ENCODE results near the gene SPPL3.

DNA sequence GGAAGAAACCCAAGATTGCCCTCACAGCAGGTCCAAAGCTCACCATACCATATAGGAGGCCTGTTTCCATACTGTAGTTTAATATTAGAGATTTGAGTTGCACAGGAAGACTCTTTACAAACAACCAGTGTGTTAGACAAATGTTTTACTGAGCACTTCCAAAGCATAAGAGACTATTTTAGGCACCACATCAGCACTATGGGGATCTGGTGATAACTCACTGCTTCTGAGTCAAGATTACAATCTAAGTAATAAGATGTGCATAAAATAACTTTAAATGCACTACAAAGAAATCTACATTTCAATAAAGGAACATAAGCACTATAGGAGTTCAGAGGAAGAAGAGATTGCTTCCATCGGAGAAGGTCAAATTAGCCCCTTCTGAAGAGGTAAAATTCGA lies 71.4 kb downstream of the SPPL3 start:
- no peak for TF ChIP-seq RAD21 (IDR thresholded peaks at IDR 0.05)
- TF ChIP-seq, protein P1, sequence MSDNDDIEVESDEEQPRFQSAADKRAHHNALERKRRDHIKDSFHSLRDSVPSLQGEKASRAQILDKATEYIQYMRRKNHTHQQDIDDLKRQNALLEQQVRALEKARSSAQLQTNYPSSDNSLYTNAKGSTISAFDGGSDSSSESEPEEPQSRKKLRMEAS (IDR thresholded peaks at IDR 0.05), result no peak
- TF ChIP-seq, protein P2, sequence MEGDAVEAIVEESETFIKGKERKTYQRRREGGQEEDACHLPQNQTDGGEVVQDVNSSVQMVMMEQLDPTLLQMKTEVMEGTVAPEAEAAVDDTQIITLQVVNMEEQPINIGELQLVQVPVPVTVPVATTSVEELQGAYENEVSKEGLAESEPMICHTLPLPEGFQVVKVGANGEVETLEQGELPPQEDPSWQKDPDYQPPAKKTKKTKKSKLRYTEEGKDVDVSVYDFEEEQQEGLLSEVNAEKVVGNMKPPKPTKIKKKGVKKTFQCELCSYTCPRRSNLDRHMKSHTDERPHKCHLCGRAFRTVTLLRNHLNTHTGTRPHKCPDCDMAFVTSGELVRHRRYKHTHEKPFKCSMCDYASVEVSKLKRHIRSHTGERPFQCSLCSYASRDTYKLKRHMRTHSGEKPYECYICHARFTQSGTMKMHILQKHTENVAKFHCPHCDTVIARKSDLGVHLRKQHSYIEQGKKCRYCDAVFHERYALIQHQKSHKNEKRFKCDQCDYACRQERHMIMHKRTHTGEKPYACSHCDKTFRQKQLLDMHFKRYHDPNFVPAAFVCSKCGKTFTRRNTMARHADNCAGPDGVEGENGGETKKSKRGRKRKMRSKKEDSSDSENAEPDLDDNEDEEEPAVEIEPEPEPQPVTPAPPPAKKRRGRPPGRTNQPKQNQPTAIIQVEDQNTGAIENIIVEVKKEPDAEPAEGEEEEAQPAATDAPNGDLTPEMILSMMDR (IDR thresholded peaks at IDR 0.05; ENCODE audit: low read depth, low read length, missing input control), result no peak
- no peak for TF ChIP-seq GABPA (IDR thresholded peaks at IDR 0.05 in 1 of 2, conservative IDR thresholded peaks at IDR 0.05 in 1 of 2)
- TF ChIP-seq, protein P3, sequence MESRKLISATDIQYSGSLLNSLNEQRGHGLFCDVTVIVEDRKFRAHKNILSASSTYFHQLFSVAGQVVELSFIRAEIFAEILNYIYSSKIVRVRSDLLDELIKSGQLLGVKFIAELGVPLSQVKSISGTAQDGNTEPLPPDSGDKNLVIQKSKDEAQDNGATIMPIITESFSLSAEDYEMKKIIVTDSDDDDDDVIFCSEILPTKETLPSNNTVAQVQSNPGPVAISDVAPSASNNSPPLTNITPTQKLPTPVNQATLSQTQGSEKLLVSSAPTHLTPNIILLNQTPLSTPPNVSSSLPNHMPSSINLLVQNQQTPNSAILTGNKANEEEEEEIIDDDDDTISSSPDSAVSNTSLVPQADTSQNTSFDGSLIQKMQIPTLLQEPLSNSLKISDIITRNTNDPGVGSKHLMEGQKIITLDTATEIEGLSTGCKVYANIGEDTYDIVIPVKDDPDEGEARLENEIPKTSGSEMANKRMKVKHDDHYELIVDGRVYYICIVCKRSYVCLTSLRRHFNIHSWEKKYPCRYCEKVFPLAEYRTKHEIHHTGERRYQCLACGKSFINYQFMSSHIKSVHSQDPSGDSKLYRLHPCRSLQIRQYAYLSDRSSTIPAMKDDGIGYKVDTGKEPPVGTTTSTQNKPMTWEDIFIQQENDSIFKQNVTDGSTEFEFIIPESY (IDR thresholded peaks at IDR 0.05), result no peak
- no peak for TF ChIP-seq JUND (IDR thresholded peaks at IDR 0.05)
- no peak for TF ChIP-seq HNF4G (IDR thresholded peaks at IDR 0.05)

All from liver (tissue), 3 donors.